Measurements from ENCODE around the gene MAK.
"Not testable (repeated sequence)": the region's sequence is repeated elsewhere in the genome, so short reads cannot be mapped to it uniquely, and the experiment has no call there.

Gene MAK

GRCh38 chr6:10875026-10875425 lies 36.7 kb upstream of the MAK start:
- peaks cover 14% of the 10 kb centered on the region for H3K27me3 ChIP-seq (ENCODE audit: control insufficient read depth, insufficient read depth, low read length)
- no peaks in the 10 kb centered on the region for H3K9me3 ChIP-seq (ENCODE audit: control insufficient read depth, insufficient read depth, low read length)
- H3K9ac ChIP-seq (ENCODE audit: low read depth, low read length), result no peak overlapping the region
- H3K4me3 ChIP-seq (ENCODE audit: low read depth, low read length), result no peak overlapping the region
- no peaks in the 10 kb centered on the region for H3K36me3 ChIP-seq (ENCODE audit: control insufficient read depth, insufficient read depth, low read length)
- H3K4me1 ChIP-seq (ENCODE audit: control insufficient read depth, insufficient read depth, low read length), result no peaks in the 10 kb centered on the region

- no peaks in the 10 kb centered on the region for H3K4me1 ChIP-seq (ENCODE audit: control insufficient read depth, insufficient read depth, low read length)
- H3K27me3 ChIP-seq (ENCODE audit: control insufficient read depth, insufficient read depth, low read length), result peaks cover 5% of the 10 kb centered on the region
- H3K36me3 ChIP-seq (ENCODE audit: control insufficient read depth, insufficient read depth, low read length), result no peaks in the 10 kb centered on the region
- no peak overlapping the region for H3K4me3 ChIP-seq (ENCODE audit: low read depth, low read length)
- H3K9me3 ChIP-seq (ENCODE audit: control insufficient read depth, insufficient read depth, low read length), result no peaks in the 10 kb centered on the region
- H3K9ac ChIP-seq (ENCODE audit: low read depth, low read length), result no peak overlapping the region
These were observed 35.9 kb upstream of the MAK start for GRCh38 chr6:10874207-10874606.

- Histone ChIP-seq H3K9me3 (ENCODE audit: control insufficient read depth, insufficient read depth, low read length) (no peaks in the 10 kb centered on the region), H3K4me3 (ENCODE audit: low read depth, low read length) (no peak overlapping the region), H3K36me3 (ENCODE audit: control insufficient read depth, insufficient read depth, low read length) (no peaks in the 10 kb centered on the region), H3K9ac (ENCODE audit: low read depth, low read length) (no peak overlapping the region), H3K27me3 (ENCODE audit: control insufficient read depth, insufficient read depth, low read length) (no peaks in the 10 kb centered on the region), H3K4me1 (ENCODE audit: control insufficient read depth, insufficient read depth, low read length) (no peaks in the 10 kb centered on the region)
These were observed 35.0 kb upstream of the MAK start for GRCh38 chr6:10873374-10873773.

GRCh38 chr6:10867952-10868351 lies 29.6 kb upstream of the MAK start:
- H3K9me3 ChIP-seq (ENCODE audit: control insufficient read depth, insufficient read depth, low read length), result no peaks in the 10 kb centered on the region
- H3K27me3 ChIP-seq (ENCODE audit: control insufficient read depth, insufficient read depth, low read length), result no peaks in the 10 kb centered on the region
- no peak overlapping the region for H3K9ac ChIP-seq (ENCODE audit: low read depth, low read length)
- H3K4me3 ChIP-seq (ENCODE audit: low read depth, low read length), result no peak overlapping the region
- no peaks in the 10 kb centered on the region for H3K36me3 ChIP-seq (ENCODE audit: control insufficient read depth, insufficient read depth, low read length)
- H3K4me1 ChIP-seq (ENCODE audit: control insufficient read depth, insufficient read depth, low read length), result no peaks in the 10 kb centered on the region

- H3K36me3 ChIP-seq (ENCODE audit: control insufficient read depth, insufficient read depth, low read length); H3K4me3 ChIP-seq (ENCODE audit: low read depth, low read length); H3K4me1 ChIP-seq (ENCODE audit: control insufficient read depth, insufficient read depth, low read length); H3K27me3 ChIP-seq (ENCODE audit: control insufficient read depth, insufficient read depth, low read length); H3K9ac ChIP-seq (ENCODE audit: low read depth, low read length); H3K9me3 ChIP-seq (ENCODE audit: control insufficient read depth, insufficient read depth, low read length): not testable (repeated sequence)
These were observed 28.4 kb upstream of the MAK start for GRCh38 chr6:10866709-10867108.

- not testable (repeated sequence) for H3K9ac ChIP-seq (ENCODE audit: low read depth, low read length); H3K9me3 ChIP-seq (ENCODE audit: control insufficient read depth, insufficient read depth, low read length); H3K4me1 ChIP-seq (ENCODE audit: control insufficient read depth, insufficient read depth, low read length)
These were observed 24.7 kb upstream of the MAK start for GRCh38 chr6:10863031-10863430.

GRCh38 chr6:10862361-10862760 lies 24.0 kb upstream of the MAK start:
- Histone ChIP-seq H3K4me3 (ENCODE audit: low read depth, low read length) (no peak overlapping the region), H3K27me3 (ENCODE audit: control insufficient read depth, insufficient read depth, low read length) (no peaks in the 10 kb centered on the region)

More at GRCh38 chr6:10863031-10863430, 24.7 kb upstream of the MAK start:
- not testable (repeated sequence) for H3K4me3 ChIP-seq (ENCODE audit: low read depth, low read length); H3K27me3 ChIP-seq (ENCODE audit: control insufficient read depth, insufficient read depth, low read length); H3K36me3 ChIP-seq (ENCODE audit: control insufficient read depth, insufficient read depth, low read length)

GRCh38 chr6:10861086-10861485 lies 22.7 kb upstream of the MAK start:
- Histone ChIP-seq H3K4me1 (ENCODE audit: control insufficient read depth, insufficient read depth, low read length) (no peaks in the 10 kb centered on the region), H3K9ac (ENCODE audit: low read depth, low read length) (no peak overlapping the region), H3K36me3 (ENCODE audit: control insufficient read depth, insufficient read depth, low read length) (no peaks in the 10 kb centered on the region), H3K9me3 (ENCODE audit: control insufficient read depth, insufficient read depth, low read length) (no peaks in the 10 kb centered on the region), H3K4me3 (ENCODE audit: low read depth, low read length) (no peak overlapping the region), H3K27me3 (ENCODE audit: control insufficient read depth, insufficient read depth, low read length) (no peaks in the 10 kb centered on the region)

More at GRCh38 chr6:10862361-10862760, 24.0 kb upstream of the MAK start:
- no peak overlapping the region for H3K9ac ChIP-seq (ENCODE audit: low read depth, low read length)
- H3K9me3 ChIP-seq (ENCODE audit: control insufficient read depth, insufficient read depth, low read length), result no peaks in the 10 kb centered on the region
- no peaks in the 10 kb centered on the region for H3K4me1 ChIP-seq (ENCODE audit: control insufficient read depth, insufficient read depth, low read length)
- H3K36me3 ChIP-seq (ENCODE audit: control insufficient read depth, insufficient read depth, low read length), result no peaks in the 10 kb centered on the region

GRCh38 chr6:10857259-10857658 lies 18.9 kb upstream of the MAK start:
- Histone ChIP-seq H3K4me1 (ENCODE audit: control insufficient read depth, insufficient read depth, low read length) (no peaks in the 10 kb centered on the region), H3K9me3 (ENCODE audit: control insufficient read depth, insufficient read depth, low read length) (no peaks in the 10 kb centered on the region), H3K9ac (ENCODE audit: low read depth, low read length) (no peak overlapping the region)

GRCh38 chr6:10854922-10855632 lies 16.7 kb upstream of the MAK start:
- H3K4me3 ChIP-seq (ENCODE audit: low read depth, low read length), result no peak overlapping the region
- no peaks in the 10 kb centered on the region for H3K36me3 ChIP-seq (ENCODE audit: control insufficient read depth, insufficient read depth, low read length)
- no peak overlapping the region for H3K9ac ChIP-seq (ENCODE audit: low read depth, low read length)
- no peaks in the 10 kb centered on the region for H3K4me1 ChIP-seq (ENCODE audit: control insufficient read depth, insufficient read depth, low read length)
- H3K27me3 ChIP-seq (ENCODE audit: control insufficient read depth, insufficient read depth, low read length), result no peaks in the 10 kb centered on the region
- no peaks in the 10 kb centered on the region for H3K9me3 ChIP-seq (ENCODE audit: control insufficient read depth, insufficient read depth, low read length)

More at GRCh38 chr6:10857259-10857658, 18.9 kb upstream of the MAK start:
- no peak overlapping the region for H3K4me3 ChIP-seq (ENCODE audit: low read depth, low read length)
- no peaks in the 10 kb centered on the region for H3K36me3 ChIP-seq (ENCODE audit: control insufficient read depth, insufficient read depth, low read length)
- H3K27me3 ChIP-seq (ENCODE audit: control insufficient read depth, insufficient read depth, low read length), result no peaks in the 10 kb centered on the region

GRCh38 chr6:10853849-10854300 lies 15.5 kb upstream of the MAK start:
- H3K36me3 ChIP-seq (ENCODE audit: control insufficient read depth, insufficient read depth, low read length), result not testable (repeated sequence)

GRCh38 chr6:10852361-10852960 lies 14.1 kb upstream of the MAK start:
- no peaks in the 10 kb centered on the region for H3K9me3 ChIP-seq (ENCODE audit: control insufficient read depth, insufficient read depth, low read length)
- no peaks in the 10 kb centered on the region for H3K27me3 ChIP-seq (ENCODE audit: control insufficient read depth, insufficient read depth, low read length)
- H3K4me1 ChIP-seq (ENCODE audit: control insufficient read depth, insufficient read depth, low read length), result no peaks in the 10 kb centered on the region
- no peaks in the 10 kb centered on the region for H3K36me3 ChIP-seq (ENCODE audit: control insufficient read depth, insufficient read depth, low read length)
- H3K9ac ChIP-seq (ENCODE audit: low read depth, low read length), result no peak overlapping the region
- no peak overlapping the region for H3K4me3 ChIP-seq (ENCODE audit: low read depth, low read length)

More at GRCh38 chr6:10853849-10854300, 15.5 kb upstream of the MAK start:
- H3K4me3 ChIP-seq (ENCODE audit: low read depth, low read length); H3K9ac ChIP-seq (ENCODE audit: low read depth, low read length); H3K9me3 ChIP-seq (ENCODE audit: control insufficient read depth, insufficient read depth, low read length); H3K27me3 ChIP-seq (ENCODE audit: control insufficient read depth, insufficient read depth, low read length); H3K4me1 ChIP-seq (ENCODE audit: control insufficient read depth, insufficient read depth, low read length): not testable (repeated sequence)

Data from iPS-15b (cell line).